ENCODE data around the gene IPO4. TPM values are rescaled to one million over a fixed set of nuclear protein-coding genes. Genes with fewer than 3 reads are reported as not detected.

Gene IPO4
- total and polyA plus RNA-seq, 9 of the 15 experiments (the other 6 are each of a cell fraction or from before 2014, with no cell fraction given), result 7.3 to 122 (median 31.8) TPM

DNA sequence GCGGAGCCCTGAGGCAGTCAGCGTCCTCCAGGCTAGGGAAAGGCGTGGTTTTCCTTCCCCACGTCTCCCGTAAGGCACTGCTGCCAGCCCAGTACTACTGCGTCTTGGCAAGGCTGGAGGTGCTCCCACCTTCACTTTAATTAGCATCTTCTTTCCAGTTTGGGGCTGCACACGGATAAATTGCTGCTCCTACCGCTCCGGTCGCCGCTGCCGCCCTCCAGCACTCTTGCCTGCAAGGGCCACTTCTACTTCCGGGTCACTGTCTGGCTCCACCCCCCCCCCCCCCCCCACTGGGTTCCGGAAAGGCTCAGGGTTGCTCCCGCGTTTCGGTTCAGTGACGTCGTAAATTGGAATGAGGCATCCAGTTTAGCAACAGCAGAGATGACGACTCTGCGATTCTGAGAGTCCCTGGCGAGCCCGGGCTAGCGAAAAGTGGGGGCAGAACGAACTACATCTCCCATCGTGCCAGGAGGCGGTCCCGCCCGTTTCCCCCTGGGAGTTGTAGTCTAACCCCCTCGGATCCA is 43.6 kb upstream of the IPO4 start, which contains the start of gene NEDD8 (continued):
- TF ChIP-seq USF2 (CRISPR knock-in tag; IDR thresholded peaks at IDR 0.05) (no peak), ZNF830 (CRISPR knock-in tag; IDR thresholded peaks at IDR 0.05) (no peak), PPARD (CRISPR knock-in tag; IDR thresholded peaks at IDR 0.05) (no peak), ZNF551 (CRISPR knock-in tag; IDR thresholded peaks at IDR 0.05) (no peak), EHMT2 (IDR thresholded peaks at IDR 0.05) (no peak), RBM14 (IDR thresholded peaks at IDR 0.05; ENCODE audit: borderline replicate concordance, insufficient read depth, low read depth, low read length) (no peak), RBBP5 (IDR thresholded peaks at IDR 0.05; ENCODE audit: borderline replicate concordance, insufficient read depth, low read length, poor library complexity, severe bottlenecking) (peak; percentile 32), MAFF (IDR thresholded peaks at IDR 0.05; ENCODE audit: low read length) (no peak), ZNF445 (CRISPR knock-in tag; IDR thresholded peaks at IDR 0.05; ENCODE audit: low read depth) (no peak), ZBTB17 (CRISPR knock-in tag; IDR thresholded peaks at IDR 0.05) (no peak), CHCHD3 (CRISPR knock-in tag; IDR thresholded peaks at IDR 0.05) (no peak), SAP30 (IDR thresholded peaks at IDR 0.05; ENCODE audit: borderline replicate concordance, insufficient read depth, low read depth, low read length, poor library complexity, severe bottlenecking) (peak; percentile 49), THRAP3 (IDR thresholded peaks at IDR 0.05; ENCODE audit: borderline replicate concordance) (no peak), EGR1 (conservative IDR thresholded peaks at IDR 0.05) (0 out of 2 replicates have a peak, but pooled peaks have one; percentile 12), ELF4 (CRISPR knock-in tag; IDR thresholded peaks at IDR 0.05) (no peak), MCM3 (IDR thresholded peaks at IDR 0.05) (no peak), NR4A1 (CRISPR knock-in tag; IDR thresholded peaks at IDR 0.05) (no peak), NR4A1 (tag; IDR thresholded peaks at IDR 0.05) (no peak), TOE1 (IDR thresholded peaks at IDR 0.05; ENCODE audit: borderline replicate concordance) (no peak), TOE1 (CRISPR knock-in tag; IDR thresholded peaks at IDR 0.05; ENCODE audit: borderline replicate concordance, low read depth) (no peak), LARP7 (IDR thresholded peaks at IDR 0.05) (no peak), ZNF507 (tag; conservative IDR thresholded peaks at IDR 0.05) (no peak)
- TF ChIP-seq, protein P1, sequence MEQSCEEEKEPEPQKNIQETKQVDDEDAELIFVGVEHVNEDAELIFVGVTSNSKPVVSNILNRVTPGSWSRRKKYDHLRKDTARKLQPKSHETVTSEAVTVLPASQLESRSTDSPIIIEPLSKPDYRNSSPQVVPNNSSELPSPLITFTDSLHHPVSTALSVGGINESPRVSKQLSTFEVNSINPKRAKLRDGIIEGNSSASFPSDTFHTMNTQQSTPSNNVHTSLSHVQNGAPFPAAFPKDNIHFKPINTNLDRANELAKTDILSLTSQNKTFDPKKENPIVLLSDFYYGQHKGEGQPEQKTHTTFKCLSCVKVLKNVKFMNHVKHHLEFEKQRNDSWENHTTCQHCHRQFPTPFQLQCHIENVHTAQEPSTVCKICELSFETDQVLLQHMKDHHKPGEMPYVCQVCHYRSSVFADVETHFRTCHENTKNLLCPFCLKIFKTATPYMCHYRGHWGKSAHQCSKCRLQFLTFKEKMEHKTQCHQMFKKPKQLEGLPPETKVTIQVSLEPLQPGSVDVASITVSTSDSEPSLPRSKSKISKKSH (CRISPR knock-in tag; IDR thresholded peaks at IDR 0.05), result no peak
- TF ChIP-seq, protein P2, sequence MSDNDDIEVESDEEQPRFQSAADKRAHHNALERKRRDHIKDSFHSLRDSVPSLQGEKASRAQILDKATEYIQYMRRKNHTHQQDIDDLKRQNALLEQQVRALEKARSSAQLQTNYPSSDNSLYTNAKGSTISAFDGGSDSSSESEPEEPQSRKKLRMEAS (CRISPR knock-in tag; IDR thresholded peaks at IDR 0.05), result no peak
- TF ChIP-seq, protein P3, sequence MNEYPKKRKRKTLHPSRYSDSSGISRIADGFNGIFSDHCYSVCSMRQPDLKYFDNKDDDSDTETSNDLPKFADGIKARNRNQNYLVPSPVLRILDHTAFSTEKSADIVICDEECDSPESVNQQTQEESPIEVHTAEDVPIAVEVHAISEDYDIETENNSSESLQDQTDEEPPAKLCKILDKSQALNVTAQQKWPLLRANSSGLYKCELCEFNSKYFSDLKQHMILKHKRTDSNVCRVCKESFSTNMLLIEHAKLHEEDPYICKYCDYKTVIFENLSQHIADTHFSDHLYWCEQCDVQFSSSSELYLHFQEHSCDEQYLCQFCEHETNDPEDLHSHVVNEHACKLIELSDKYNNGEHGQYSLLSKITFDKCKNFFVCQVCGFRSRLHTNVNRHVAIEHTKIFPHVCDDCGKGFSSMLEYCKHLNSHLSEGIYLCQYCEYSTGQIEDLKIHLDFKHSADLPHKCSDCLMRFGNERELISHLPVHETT (CRISPR knock-in tag; conservative IDR thresholded peaks at IDR 0.05 in 1 of 2, IDR thresholded peaks at IDR 0.05 in 1 of 2), result peak in 1 of 2 experiments; percentile 65; a peak in 1 of 4 replicates
